Activated CD8-positive, alpha-beta memory T cell treated with anti-CD3 and anti-CD28 coated beads, Interleukin-2, amount 50 U/mL, for 48 hours (primary cell): Measurements from ENCODE around the gene SRPK2.

Source experiments
- DNase-seq: peaks from one replicate; pipeline ENCODE4 v3.0.0-alpha.2; 2020

SRPK2 gene

DNA sequence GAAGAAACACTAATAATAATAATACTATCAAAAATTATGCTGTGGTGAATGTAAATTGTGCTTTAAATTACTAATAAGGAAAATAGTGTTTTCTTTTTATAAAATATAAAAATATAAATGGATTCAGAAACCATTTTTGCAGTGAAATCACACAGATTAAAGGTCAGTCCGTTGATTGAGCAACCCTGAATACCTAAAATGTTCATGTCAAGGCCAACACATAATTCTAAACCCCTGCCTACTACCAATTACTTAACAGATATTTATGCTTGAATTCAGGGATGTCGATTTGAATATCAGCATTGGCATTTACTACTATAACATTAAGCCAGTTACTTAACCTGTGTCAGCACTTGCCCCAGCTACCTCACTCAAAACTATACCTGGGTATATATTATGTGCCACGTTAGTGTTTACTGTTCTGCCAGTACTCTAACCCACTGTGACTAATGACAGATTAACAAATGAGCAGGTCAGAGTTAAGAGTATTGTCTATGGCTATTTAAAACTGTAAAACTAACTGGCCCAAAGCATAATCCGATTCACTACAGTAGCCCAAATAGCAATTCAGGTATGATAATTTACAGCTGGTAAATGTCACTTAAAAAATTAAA is 209.7 kb downstream of the SRPK2 start:
- DNase-seq, result no peak

DNA sequence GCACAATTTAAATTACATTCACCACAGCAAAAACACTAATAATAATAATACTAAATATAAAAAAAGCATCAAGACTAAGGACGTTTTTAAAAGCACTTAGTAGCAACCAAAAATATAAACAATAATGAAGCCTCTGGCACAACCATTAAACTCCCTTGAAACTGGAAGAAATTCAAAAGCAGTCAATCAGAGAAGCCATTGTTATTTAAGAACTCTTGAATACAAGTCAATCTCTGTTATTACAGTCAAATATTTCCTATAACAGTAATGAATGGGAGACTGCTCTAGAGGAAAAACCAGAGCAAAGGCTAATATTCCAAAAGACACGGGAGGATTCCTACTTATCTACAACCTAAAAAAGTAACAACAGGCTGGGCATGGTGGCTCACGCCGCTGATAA is 210.5 kb downstream of the SRPK2 start:
- no peak for DNase-seq

DNA sequence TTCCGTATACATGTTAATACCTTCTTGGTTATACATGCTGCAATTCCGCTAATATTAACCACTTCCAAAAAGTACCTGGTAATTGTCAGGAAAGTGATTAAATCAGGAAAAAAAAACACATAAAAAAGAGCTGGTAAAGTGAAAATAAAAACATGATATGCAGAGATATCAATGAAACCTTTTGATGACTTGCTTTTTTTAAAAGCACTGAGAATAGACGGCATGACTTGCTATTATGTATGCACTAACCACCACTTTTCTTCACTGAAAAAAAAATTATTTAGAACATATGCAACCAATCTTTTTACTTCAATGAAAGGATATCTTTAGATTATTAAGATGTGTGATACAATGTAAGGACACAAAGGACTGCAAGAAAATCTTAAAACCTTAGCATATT is 211.7 kb downstream of the SRPK2 start:
- no peak for DNase-seq

DNA sequence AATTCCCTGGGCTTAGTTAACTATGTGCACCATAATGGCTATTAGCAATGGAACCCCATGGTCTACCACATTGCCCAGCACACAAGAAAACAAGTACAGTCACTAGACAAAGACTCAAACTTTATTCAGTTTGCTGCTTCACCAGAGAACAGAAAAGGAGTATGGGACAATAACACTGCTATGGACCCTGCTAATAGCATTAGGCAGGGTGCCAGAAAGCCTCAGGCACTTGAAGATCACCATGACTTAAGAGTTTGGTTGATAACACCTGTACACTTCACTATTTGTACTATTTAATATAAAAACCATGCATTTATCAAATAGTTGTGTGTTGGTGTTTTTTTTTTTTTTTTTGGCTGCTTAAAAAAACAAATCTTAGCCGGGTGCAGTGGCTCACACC is 215.1 kb downstream of the SRPK2 start:
- no peak for DNase-seq

DNA sequence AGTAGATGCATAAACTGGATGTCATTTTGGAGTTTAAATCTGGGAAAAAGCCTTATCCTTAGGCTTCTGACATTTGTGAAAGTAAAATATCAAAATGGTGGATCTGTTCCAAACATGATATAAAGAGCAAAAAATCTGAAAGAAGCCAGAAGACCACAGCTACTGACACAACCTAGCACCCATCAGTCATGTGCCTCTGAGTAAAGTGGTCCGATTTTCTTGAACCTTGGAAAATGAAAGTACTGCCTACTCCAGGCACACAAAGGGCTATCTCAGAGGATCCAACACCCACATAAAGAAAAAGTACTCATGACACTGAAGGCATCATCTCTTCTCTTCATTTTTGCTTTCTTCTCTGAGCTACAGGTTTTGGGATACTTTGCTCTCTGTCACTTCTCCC is 224.0 kb downstream of the SRPK2 start:
- no peak for DNase-seq

DNA sequence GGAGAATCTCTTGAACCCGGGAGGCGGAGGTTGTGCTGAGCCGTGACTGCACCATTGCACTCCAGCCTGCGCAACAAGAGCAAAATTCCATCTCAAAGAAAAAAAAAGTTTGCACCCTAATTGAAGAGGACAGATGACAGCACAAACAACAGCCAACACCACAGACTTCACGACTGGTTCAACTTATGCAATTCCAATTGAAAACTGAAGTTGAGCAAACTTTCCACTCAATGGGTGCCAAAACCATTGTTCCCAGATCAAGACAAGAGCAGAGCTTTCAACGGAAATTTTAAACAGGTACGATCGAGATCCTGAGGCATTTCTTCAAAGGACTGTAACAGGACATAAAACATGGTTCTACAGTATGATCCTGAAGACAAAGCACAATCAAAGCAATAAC is 225.0 kb downstream of the SRPK2 start:
- DNase-seq, result no peak

DNA sequence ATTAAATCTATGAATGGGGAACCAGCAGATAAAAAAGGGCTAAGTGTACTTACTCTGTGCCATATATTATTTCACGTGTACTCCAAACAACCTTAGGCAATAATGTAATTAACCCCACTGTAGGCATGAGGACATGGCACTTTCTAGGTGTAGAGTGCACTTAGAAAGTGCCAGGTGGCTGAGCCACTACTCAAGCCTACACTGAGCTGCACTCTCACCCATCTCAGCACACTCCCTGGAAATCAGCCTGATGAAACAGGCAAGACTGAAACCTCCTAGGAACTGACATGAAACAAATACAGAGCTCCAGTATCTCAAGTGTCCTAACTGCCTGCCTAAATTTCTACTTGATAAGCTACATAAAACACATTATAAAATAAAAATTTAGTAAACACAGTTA is 227.4 kb downstream of the SRPK2 start:
- DNase-seq, result no peak

DNA sequence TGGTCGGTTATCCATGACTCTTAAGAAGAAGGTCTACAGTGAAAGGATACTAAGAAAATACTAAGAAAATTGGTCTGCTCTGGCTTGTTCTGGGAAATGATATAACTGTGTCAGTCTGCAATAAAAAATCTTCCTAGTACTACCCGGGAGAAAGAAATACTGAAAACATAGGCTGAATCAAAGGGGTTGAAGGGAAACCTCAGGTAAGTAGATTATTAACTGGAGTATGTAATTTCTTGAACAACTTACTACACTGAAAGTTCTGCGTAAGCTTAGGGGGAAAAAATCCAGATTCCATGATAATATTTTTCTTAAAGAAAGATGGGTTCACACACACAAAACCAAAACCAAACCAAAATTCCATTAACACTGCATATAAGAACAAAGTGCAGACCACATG is 231.4 kb downstream of the SRPK2 start:
- DNase-seq, result no peak

DNA sequence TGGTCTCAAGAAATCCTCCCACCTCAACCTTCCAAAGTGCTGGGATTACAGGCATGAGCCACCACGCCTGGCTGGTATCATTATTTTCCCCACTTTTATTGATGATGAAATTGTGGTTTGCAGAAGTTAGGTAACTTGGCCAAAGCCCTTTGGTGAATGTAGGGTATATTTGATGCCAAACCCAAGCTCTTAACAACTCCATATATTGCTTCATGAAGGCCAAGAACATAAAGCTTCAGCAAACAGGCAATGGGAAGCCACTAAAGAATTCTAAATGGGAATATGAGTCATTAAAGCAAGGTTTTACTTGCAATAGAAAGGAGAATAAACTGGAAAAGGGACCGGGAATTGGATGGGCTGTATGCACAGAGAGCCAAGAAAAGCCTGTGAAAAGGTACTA is 232.0 kb downstream of the SRPK2 start:
- DNase-seq, result no peak

DNA sequence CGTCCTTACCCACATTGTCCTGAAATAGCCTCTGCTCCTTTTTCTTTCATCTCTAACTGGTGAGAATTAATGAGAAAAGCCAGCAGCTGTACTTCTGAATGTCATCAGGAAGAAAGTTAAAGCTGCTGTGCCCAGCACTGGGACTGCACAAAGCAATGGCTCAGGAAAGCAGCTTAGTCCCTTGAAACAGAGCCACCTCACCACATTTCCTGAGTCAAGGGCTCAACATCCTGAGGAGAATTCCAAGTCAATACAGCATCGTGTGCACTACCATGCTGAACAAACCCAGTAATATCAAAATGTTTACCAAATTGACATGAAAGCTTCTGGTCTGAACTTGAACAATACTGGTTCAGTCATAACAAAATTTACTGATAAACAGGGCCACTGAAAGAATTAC is 234.6 kb downstream of the SRPK2 start:
- no peak for DNase-seq

DNA sequence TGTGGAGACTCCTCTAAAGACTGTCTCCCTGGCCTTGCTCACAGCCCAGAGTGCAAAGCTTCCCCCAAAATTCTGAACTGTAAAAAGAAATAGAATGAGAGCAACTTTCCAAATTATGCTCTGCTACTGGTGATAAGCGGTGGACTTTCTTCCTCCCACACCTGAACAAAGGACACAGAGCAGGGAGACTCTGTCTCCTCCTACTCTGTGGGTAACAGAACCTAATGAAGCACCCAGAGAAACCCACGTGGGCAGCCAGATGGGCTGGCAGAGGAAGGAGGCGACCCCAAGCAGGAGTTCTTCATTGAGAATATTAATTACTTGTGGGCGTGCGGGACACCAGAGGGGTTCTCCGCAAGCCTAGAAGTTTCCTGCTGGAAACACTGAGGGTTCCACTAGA is 235.2 kb downstream of the SRPK2 start:
- DNase-seq, result no peak

DNA sequence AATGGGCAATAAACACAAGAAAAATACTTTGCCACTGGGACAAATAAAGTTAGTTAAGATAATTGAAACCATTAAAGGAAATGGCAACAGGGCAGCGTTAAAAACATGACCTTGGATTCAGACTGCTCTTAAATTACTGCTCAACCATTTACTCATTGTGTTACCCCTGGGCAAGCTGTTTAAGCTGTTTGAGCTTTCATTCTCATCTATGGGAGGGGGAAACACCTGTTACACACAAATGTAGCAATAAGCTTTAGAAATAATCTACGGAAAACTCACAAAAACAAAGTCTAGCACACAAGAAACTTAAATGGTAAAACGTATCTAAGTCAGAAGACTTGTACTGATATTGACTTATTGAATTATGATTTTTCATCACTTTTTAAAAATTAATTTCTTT is 237.6 kb downstream of the SRPK2 start:
- DNase-seq, result no peak

DNA sequence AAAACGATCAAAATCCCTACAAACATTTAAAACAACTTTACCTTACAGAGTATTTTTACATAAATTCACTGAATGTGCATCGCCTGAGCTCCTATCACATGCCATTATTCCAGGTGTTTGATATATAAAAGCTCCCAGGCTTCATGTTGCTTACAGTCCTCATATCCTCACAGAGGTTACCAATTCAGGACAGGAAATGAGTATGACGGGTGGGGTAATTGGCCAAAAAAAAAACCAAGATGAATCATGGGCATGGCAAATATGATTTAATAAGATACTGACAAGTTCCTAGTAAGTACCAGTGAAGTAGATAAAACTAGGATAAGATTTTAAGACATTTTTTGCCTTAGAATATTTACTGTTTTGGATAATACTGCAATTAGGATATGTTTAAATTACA is 238.9 kb downstream of the SRPK2 start:
- no peak for DNase-seq

DNA sequence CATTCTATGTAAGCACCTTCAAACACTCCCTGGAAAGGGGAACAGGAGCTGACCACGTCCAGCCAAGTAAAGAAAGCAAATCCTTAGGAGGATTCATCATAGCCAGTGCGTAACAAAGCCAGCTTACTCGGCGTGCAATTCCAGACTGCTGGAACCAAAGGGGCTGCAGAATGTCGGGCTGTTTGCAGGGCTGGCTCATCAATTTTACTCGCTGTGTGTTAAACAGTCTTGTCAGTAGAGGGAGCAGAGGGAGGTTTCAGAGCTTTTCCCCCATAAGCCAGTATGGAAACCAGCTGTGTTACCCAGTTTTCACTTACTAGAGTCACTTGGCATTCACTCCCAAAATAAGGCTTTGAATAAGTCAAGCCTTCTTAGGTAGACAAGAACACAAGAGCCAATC is 247.7 kb downstream of the SRPK2 start:
- DNase-seq, result no peak

DNA sequence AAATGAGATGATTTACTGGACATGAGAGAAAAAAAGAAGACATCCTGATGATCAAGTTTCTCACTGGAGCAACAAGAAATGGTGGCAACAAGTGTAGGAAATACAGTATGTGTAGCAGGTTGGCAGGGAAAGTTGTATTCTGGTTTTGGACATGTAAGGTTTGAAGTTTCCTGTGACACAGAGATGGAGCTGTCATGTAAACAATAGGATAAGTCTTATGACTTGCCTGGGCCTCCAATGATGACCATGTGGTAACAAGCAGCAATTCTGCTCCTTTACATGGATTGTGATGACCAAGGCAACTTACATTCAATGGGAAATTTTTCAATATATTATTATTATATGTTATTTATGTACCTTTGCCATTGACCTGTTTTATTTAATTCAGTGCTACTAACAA is 249.3 kb downstream of the SRPK2 start:
- DNase-seq, result no peak

DNA sequence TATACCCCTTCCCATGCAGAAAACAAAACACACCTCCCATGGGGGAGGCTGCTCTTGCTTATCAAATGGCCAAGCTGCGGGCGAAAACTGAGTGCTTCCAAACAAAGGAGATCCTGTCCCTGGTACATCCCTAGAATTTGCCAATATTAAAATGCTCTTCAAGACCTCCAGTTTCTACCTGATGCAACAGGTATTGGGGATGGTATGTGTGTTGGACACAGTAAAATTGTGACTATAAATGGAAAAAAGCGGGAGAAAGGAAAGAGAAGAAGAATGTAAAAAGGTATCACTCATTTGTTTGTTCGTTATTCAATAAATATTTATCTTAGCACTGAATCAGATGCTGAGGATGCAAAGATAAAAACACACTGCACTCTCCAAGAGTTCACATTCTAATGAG is 250.8 kb downstream of the SRPK2 start:
- no peak for DNase-seq

DNA sequence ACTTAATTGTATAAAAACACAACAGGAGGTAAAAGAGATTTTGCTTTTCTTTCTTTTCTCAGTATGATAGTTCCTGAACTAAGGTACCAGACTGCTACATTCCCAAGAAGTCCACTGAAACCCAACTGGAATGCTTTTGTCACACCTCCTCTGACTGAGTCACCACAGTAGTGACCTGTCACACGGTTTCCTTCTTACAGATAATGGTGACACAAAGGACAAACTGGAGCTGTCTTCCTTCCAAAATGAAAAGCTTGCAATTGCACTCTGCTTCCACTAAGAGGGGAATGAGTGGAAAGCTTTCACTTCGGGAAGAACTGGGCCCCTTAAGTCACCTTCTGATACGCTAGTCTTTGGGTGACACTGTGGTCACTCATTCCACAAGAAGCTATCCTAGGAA is 252.5 kb downstream of the SRPK2 start:
- no peak for DNase-seq

DNA sequence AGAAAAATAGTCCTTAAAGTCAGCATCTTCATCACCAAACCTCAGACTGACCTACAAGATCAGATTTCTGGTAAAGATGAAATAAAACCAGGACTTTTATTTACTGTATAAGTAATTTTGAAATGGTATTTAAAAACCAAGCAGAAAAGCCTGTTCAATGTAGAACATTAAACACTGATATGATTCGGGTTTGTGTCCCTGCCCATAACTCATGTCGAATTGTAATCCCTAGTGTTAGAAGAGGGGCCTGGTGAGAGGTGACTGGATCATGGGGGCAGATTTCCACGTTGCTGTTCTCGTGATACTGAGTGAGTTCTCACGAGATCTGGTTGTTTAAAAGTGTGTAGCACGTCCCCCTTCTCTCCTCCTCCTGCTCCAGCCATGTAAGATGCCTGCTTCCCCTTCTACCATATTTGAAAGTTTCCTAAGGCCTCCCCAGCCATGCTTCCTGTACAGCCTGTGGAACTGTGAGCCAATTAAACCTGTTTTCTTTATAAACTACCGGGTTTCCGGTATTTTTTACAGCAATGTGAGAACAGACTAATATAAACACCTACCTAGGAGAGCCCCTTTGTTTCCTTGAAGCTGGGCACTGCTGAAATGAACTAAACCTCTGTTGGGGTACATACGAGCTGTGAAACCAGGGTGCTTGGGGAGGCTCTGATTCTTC is 254.6 kb downstream of the SRPK2 start:
- DNase-seq, result no peak

DNA sequence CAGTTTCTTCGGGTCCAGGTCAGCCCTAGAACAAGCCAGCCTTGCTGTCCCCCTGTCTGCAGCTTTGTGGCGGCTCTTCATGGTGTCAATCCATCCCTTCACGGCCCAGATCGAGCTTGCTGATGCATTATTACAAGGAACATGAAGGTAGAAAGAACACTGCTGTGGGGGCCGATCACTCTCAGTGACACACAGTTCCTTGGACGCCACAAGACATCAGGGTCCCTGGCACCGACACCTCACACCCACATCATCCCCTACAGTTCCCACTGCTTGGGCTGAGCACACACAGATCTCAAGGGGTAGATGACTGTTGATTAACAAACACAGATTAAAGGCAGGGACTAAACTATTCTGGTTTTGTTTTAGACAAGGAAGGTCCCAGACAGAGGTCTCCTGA is 255.4 kb downstream of the SRPK2 start:
- DNase-seq, result no peak

DNA sequence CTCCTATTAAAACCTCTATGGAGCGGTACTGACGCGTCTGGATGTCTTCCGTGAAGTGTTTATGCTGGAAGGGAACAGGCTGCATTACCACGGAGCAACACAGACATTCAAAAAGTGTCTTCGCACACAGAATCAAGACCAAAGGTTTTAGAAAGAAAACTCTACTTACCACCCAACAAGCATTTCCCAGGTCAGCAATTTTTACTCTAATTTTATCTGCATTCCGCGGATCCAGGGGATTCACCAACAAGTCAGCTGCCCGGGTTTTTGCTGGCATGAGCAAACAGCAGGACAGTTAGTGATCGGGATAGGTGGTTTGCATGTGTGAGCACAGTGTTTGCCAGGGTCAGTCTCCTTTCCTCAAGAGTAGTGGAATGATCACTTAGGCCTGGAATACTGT is 255.9 kb downstream of the SRPK2 start:
- DNase-seq, result no peak

DNA sequence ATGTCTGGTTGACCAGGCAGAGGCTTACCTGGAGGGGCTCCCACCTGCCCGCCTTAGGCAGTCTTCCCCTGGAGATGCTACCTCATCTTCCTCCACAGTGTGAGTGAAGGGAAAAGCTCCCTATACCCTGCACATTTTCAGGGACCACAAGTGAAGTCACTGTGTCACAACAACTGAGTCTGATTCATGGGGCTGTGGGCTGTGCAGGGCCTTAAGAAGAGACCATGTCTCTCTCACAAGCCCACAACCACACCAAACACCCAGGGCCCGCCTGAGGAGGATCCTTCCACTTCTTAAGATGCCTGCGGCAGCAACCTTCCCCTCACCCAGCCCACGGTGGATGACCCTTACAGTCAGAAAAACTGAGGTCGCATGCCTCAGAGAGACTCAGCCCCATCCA is 256.4 kb downstream of the SRPK2 start:
- no peak for DNase-seq

DNA sequence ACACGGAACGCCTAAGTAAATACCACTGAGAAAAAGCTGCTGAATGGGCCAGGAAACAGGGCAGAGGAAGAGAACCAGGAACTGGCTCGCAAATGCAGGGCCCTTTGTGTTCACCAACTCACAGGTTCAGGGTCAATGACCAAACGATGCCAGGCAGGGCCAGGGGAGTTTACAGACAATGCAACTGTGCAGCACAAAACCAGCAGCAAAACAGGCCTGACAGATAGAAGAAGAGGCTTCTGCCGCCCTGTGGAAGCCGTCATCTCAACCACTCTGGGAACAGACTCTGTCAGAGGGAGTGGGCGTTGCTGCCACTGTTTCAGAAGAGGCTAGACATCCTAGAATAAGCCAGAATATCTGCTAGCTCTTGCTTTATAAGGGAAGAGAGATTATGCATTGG is 256.8 kb downstream of the SRPK2 start:
- no peak for DNase-seq

DNA sequence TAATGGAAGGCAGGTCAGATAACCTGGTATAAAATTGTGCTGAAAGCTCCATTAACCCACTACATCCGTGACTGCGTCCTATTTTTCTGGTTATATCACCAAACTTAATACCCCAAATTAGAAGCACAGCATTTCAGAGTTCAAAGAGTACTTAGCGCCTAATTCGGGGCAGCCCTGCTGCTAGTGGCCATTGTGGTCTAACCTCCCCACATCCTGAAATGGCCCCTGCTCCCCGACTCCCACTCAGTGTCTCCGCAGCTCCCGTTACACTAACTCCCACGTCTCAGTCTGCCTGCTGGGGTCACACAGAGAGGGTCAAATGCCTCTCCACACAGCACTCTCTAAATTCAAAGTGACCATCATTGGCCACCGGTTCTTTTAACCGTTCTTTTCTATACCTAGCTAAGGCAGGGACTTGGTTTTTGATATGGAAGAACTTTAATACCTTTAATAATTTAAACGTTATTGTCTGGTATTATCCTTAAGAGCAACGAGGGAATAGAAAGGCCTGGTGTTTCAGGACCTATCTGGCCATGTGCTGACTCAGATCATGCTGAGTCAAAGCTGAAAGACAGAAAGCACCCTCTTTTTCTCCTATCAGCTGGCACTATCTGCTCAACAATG is 257.6 kb downstream of the SRPK2 start:
- DNase-seq, result no peak

DNA sequence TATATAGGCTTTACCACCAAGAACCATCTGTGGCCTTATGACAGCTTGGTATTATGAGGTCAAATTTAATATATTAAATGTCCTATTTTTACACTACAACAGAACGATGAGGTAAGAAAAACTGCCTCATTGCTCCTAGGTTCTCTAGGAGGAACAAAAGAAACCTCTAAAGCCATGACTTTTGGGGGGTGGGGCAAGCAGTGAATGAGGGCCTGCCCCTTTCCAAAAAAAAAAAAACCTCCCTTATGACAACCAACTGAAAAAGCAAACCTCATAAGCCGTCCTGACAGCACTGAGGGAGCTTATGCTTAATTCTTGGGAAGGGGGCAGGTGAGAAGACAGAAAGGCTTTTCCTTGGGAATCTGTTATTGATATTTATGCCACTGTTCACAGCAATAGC is 258.1 kb downstream of the SRPK2 start:
- DNase-seq, result no peak

DNA sequence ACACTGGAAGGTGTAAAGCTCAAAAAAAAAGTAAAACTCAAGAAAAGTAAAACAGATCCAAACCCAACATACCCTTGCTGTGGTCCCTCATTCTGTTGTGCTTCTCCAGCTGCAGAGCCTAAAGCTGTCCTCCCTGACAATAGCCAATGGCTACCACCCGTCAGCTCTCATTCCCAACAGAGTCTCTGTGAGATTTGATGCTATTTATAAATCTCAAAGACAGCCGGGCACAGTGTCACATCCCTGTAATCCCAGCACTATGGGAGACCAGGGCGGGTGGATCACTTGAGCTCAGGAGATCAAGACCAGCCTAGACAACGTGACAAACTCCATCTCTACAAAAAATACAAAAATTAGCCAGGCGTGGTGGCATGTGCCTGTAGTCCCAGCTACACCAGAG is 258.7 kb downstream of the SRPK2 start:
- no peak for DNase-seq
